ENCODE data around the gene ZNF362. TPM values are rescaled to one million over a fixed set of nuclear protein-coding genes. Genes with fewer than 3 reads are reported as not detected.

The ZNF362 gene
- total RNA-seq, 1 donor from 2014 or later, result 85.0 TPM

DNA sequence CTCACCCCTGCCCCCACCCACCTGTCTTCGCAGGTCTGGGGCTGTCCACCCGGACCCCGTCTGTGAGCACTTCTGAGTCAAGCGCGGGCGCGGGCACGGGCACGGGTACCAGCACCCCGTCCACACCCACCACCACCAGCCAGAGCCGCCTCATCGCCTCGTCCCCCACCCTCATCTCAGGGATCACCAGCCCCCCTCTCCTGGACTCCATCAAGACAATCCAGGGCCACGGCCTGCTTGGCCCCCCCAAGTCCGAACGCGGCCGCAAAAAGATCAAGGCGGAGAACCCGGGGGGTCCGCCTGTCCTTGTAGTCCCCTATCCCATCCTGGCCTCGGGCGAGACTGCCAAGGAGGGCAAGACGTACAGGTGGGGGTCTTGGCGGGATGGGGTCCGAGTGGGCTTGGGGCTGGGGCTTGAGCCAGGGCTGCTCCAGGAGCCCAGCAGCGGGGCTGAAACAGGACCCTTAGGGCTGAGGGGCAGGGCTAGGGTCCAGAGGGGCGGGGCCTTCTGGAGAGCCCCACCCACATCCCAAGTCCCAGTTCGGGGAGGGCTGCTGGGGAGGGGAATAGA lies 23.9 kb downstream of the ZNF362 start:
- Mint-ChIP-seq H3K27ac (ENCODE audit: unreplicated experiment) (no peak overlapping the region), H3K27me3 (ENCODE audit: low read depth) (no peaks in the 10 kb centered on the region), H3K4me3 (ENCODE audit: unreplicated experiment) (no peak overlapping the region), H3K9me3 (ENCODE audit: low read depth) (no peaks in the 10 kb centered on the region), H3K36me3 (ENCODE audit: low read depth) (peaks cover 27% of the 10 kb centered on the region), H3K4me1 (ENCODE audit: low read depth) (no peaks in the 10 kb centered on the region)
- DNase-seq (ENCODE audit: low spot score), result no peak
- no peak for TF ChIP-seq CTCF (IDR thresholded peaks at IDR 0.05)

- Mint-ChIP-seq H3K36me3 (ENCODE audit: low read depth) (peaks cover 25% of the 10 kb centered on the region), H3K27ac (ENCODE audit: unreplicated experiment) (no peak overlapping the region), H3K4me3 (ENCODE audit: unreplicated experiment) (no peak overlapping the region), H3K9me3 (ENCODE audit: low read depth) (no peaks in the 10 kb centered on the region), H3K27me3 (ENCODE audit: low read depth) (no peaks in the 10 kb centered on the region), H3K4me1 (ENCODE audit: low read depth) (no peaks in the 10 kb centered on the region)
- no peak for TF ChIP-seq CTCF (IDR thresholded peaks at IDR 0.05)
- DNase-seq (ENCODE audit: low spot score), result no peak
Measured at GRCh38 chr1:33281554-33282303, 25.4 kb downstream of the ZNF362 start.

GRCh38 chr1:33282791-33283190 lies 26.5 kb downstream of the ZNF362 start:
- Mint-ChIP-seq H3K27me3 (ENCODE audit: low read depth) (no peaks in the 10 kb centered on the region), H3K4me3 (ENCODE audit: unreplicated experiment) (no peak overlapping the region), H3K27ac (ENCODE audit: unreplicated experiment) (no peak overlapping the region), H3K4me1 (ENCODE audit: low read depth) (peaks cover 5% of the 10 kb centered on the region), H3K9me3 (ENCODE audit: low read depth) (no peaks in the 10 kb centered on the region), H3K36me3 (ENCODE audit: low read depth) (peaks cover 27% of the 10 kb centered on the region)
- no peak for TF ChIP-seq CTCF (IDR thresholded peaks at IDR 0.05)
- DNase-seq (ENCODE audit: low spot score), result no peak

DNA sequence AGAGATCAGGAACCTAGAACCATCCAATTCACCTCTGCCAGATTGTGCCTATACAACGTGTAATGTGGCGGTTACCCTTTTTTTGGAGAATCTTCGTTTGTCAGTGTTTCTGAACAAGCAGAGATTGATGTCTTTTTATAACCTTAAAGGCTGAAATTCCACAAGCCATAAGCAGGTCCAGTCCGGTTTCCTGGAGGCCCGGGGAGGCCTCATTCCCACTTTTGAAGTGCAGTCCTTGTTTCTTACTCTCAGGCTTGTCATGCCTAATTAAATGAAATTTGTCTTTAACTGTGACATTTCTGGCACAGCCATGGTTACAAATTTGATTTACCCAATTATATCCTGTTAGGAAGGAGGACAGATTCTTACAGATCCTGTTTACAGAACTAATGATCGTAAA lies 27.8 kb downstream of the ZNF362 start:
- no peak for DNase-seq (ENCODE audit: low spot score)
- Mint-ChIP-seq H3K9me3 (ENCODE audit: low read depth) (no peaks in the 10 kb centered on the region), H3K4me1 (ENCODE audit: low read depth) (peaks cover 9% of the 10 kb centered on the region), H3K27ac (ENCODE audit: unreplicated experiment) (no peak overlapping the region), H3K4me3 (ENCODE audit: unreplicated experiment) (no peak overlapping the region), H3K27me3 (ENCODE audit: low read depth) (no peaks in the 10 kb centered on the region), H3K36me3 (ENCODE audit: low read depth) (peaks cover 32% of the 10 kb centered on the region)
- no peak for TF ChIP-seq CTCF (IDR thresholded peaks at IDR 0.05)

DNA sequence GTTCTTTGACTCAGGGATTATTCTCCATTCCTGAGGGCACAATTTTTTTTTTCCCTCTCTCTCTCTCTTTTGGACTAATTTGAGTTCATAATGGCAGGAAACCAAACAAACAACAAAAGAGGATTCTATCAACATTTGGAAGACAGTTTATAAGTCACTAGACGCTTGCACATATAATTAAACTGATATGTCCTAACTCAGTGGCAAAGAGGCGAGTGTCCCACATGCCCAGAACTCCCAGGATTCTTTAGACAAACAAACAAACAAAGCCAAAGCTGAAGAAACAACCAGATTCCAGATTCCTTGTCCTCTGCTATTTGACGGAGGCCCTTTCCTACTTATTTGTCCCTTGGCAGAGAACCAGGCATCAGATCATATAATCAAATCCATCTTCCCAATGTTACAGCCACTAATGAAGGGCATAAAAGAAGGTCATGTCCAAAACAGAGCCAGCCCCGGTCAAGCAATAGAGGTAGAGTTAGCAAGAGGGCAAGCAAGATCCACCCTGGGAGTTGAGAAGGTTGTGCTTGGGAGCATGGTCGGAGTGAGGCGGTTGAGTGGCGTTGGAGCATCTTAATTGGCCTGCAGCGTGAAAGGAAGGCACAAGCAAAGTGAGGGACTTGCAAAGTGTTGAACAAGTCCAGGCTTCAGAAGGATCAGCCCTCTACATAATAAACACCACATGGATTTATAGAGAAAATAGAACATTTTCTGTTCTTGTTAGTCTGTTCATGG lies 30.3 kb downstream of the ZNF362 start:
- no peak overlapping the region for H3K27ac Mint-ChIP-seq (ENCODE audit: unreplicated experiment)
- TF ChIP-seq CTCF (IDR thresholded peaks at IDR 0.05), result no peak
- H3K9me3 Mint-ChIP-seq (ENCODE audit: low read depth), result peaks cover 2% of the 10 kb centered on the region
- H3K27me3 Mint-ChIP-seq (ENCODE audit: low read depth), result no peaks in the 10 kb centered on the region
- peaks cover 17% of the 10 kb centered on the region for H3K4me1 Mint-ChIP-seq (ENCODE audit: low read depth)
- H3K4me3 Mint-ChIP-seq (ENCODE audit: unreplicated experiment), result no peak overlapping the region
- DNase-seq (ENCODE audit: low spot score), result no peak
- H3K36me3 Mint-ChIP-seq (ENCODE audit: low read depth), result peaks cover 33% of the 10 kb centered on the region
